GM23248 (cell line): ENCODE data around the gene CORIN. TPM values are rescaled to one million over a fixed set of nuclear protein-coding genes. Genes with fewer than 3 reads are reported as not detected.
A peak's percentile ranks its signal among the peaks of the same experiment; 100 is the strongest.

Source experiments
- DNase-seq: peaks from one replicate; pipeline ENCODE4 v3.0.0-alpha.2; 2015
- H2AFZ ChIP-seq: fragments of 200-600 bp; sonication (generic); 2 replicates; pipeline ENCODE4 v1.6.1; 2016; ENCODE audit warnings: antibody characterized with exemption
- H3F3A ChIP-seq: fragments of 200-600 bp; sonication (generic); 2 replicates; pipeline ENCODE4 v1.6.1; 2016; ENCODE audit warnings: mild to moderate bottlenecking, antibody characterized with exemption, mixed run types; ENCODE audit not compliant: insufficient read depth
- H3K27ac ChIP-seq: fragments of 200-600 bp; sonication (generic); 2 replicates; pipeline ENCODE4 v1.5.1; 2016; ENCODE audit warnings: mild to moderate bottlenecking
- H3K27me3 ChIP-seq: fragments of 200-600 bp; sonication (generic); replicated peaks from 2 replicates; pipeline ENCODE4 v1.6.1; 2016; ENCODE audit warnings: mild to moderate bottlenecking; ENCODE audit not compliant: insufficient read depth
- H3K36me3 ChIP-seq: fragments of 200-600 bp; sonication (generic); 2 replicates; pipeline ENCODE4 v1.6.1; 2016; ENCODE audit warnings: low read depth, mild to moderate bottlenecking
- H3K4me1 ChIP-seq: fragments of 200-600 bp; sonication (generic); 2 replicates; pipeline ENCODE4 v1.6.1; 2016; ENCODE audit warnings: mild to moderate bottlenecking; ENCODE audit not compliant: insufficient read depth
- H3K4me2 ChIP-seq: fragments of 200-600 bp; sonication (generic); one replicate; pipeline ENCODE4 v1.6.1; 2016; ENCODE audit warnings: mild to moderate bottlenecking; ENCODE audit not compliant: unreplicated experiment
- H3K4me3 ChIP-seq: fragments of 200-600 bp; sonication (generic); 2 replicates; pipeline ENCODE4 v1.5.1; 2016; ENCODE audit warnings: mild to moderate bottlenecking
- H3K79me2 ChIP-seq: fragments of 200-600 bp; sonication (generic); 2 replicates; pipeline ENCODE4 v1.6.1; 2016; ENCODE audit warnings: mild to moderate bottlenecking; ENCODE audit not compliant: insufficient read depth
- H3K9ac ChIP-seq: fragments of 200-600 bp; sonication (generic); 2 replicates; pipeline ENCODE4 v1.6.1; 2016; ENCODE audit warnings: mild to moderate bottlenecking
- H3K9me2 ChIP-seq: fragments of 200-600 bp; sonication (generic); 2 replicates; pipeline ENCODE4 v1.6.1; 2016; ENCODE audit warnings: mixed run types, mild to moderate bottlenecking, moderate library complexity; ENCODE audit not compliant: insufficient read depth
- H3K9me3 ChIP-seq: fragments of 200-600 bp; sonication (generic); one replicate; pipeline ENCODE4 v1.6.1; 2017; ENCODE audit warnings: low read depth
- H4K20me1 ChIP-seq: fragments of 200-600 bp; sonication (generic); 2 replicates; pipeline ENCODE4 v1.6.0; 2016; ENCODE audit not compliant: insufficient read depth
- EZH2 ChIP-seq: fragments of 200-600 bp; sonication (generic); IDR thresholded peaks from 2 replicates; pipeline ENCODE4 v1.6.1; 2018; ENCODE audit warnings: antibody characterized with exemption, mild to moderate bottlenecking; ENCODE audit not compliant: insufficient read depth, poor library complexity, severe bottlenecking
- EZH2phosphoT487 ChIP-seq: fragments of 200-600 bp; sonication (generic); IDR thresholded peaks from 2 replicates; pipeline ENCODE4 v1.6.1; 2018; ENCODE audit warnings: antibody characterized with exemption, moderate library complexity, mild to moderate bottlenecking, low read depth; ENCODE audit not compliant: insufficient read depth
- WGBS, 2 experiments: methylation state at CpG; one replicate each; pipeline ENCODE4 v1.1.6; 2015 to 2017; ENCODE audit warnings: low lambda C conversion rate in 2 of 2, low coverage in 1 of 2; ENCODE audit errors: missing lambda C conversion rate in 2 of 2; 5-methylcytosine and 5-hydroxymethylcytosine counted together
- in situ Hi-C: fragments of 300-500 bp; cut with MboI; formaldehyde crosslinking; loops from 2 replicates; pipeline ENCODE4 v1.15.0; 2020
- polyA plus RNA-seq: library from polyadenylated mRNA; unstranded; fragments of >200 nt; fragmentation: Nextera tagmentation; extraction: Ambion mirVana; gene quantifications from 2 replicates; pipeline ENCODE4 v1.2.1, GENCODE V29; 2016
- total RNA-seq: library from RNA; depleted of rRNA; stranded (reverse); fragments of >200 nt; shearing (Covaris generic); gene quantifications from 2 replicates; pipeline ENCODE4 v1.2.3, GENCODE V29; 2014

Gene CORIN
- total and polyA plus RNA-seq, 2 experiments from 2014 or later, result 0.70 to 0.86 TPM

- no peaks in the 10 kb centered on the region for H3K9me2 ChIP-seq
- H3K4me1 ChIP-seq, result no peaks in the 10 kb centered on the region
- WGBS, 2 experiments, result 82 to 85% methylated on average over 3 of the region's 3 CpGs
- no peaks in the 10 kb centered on the region for H3K27me3 ChIP-seq
- in situ Hi-C loops, result no loop called here
- no peaks in the 10 kb centered on the region for H4K20me1 ChIP-seq
- H3K4me3 ChIP-seq, result no peak overlapping the region
- no peak overlapping the region for H3K4me2 ChIP-seq
- H3K9ac ChIP-seq, result no peak overlapping the region
- no peak for DNase-seq
- H2AFZ ChIP-seq, result no peak overlapping the region
- no peaks in the 10 kb centered on the region for H3K9me3 ChIP-seq
- 0 out of 2 replicates have a peak, but pooled peaks cover under 1% of the 10 kb centered on the region for H3F3A ChIP-seq
- no peaks in the 10 kb centered on the region for H3K79me2 ChIP-seq
- H3K36me3 ChIP-seq, result peaks cover 63% of the 10 kb centered on the region
- TF ChIP-seq EZH2 (no peak), EZH2phosphoT487 (no peak)
- no peak overlapping the region for H3K27ac ChIP-seq
Observed at GRCh38 chr4:47876784-47877546, 39.1 kb upstream of the CORIN start.

GRCh38 chr4:47876310-47876709 is 38.4 kb upstream of the CORIN start:
- DNase-seq, result peak; percentile 29
- in situ Hi-C loops, result no loop called here
- H3K27ac ChIP-seq, result no peak overlapping the region
- H3F3A ChIP-seq, result no peaks in the 10 kb centered on the region
- TF ChIP-seq EZH2 (no peak), EZH2phosphoT487 (no peak)
- H3K36me3 ChIP-seq, result peaks cover 56% of the 10 kb centered on the region
- no peaks in the 10 kb centered on the region for H4K20me1 ChIP-seq
- H2AFZ ChIP-seq, result no peak overlapping the region
- no peak overlapping the region for H3K4me3 ChIP-seq
- no peak overlapping the region for H3K9ac ChIP-seq
- H3K4me1 ChIP-seq, result no peaks in the 10 kb centered on the region
- no peaks in the 10 kb centered on the region for H3K9me2 ChIP-seq
- H3K9me3 ChIP-seq, result no peaks in the 10 kb centered on the region
- no peaks in the 10 kb centered on the region for H3K27me3 ChIP-seq
- no peaks in the 10 kb centered on the region for H3K79me2 ChIP-seq
- H3K4me2 ChIP-seq, result no peak overlapping the region

GRCh38 chr4:47873877-47874541 is 36.1 kb upstream of the CORIN start:
- peaks cover 49% of the 10 kb centered on the region for H3K36me3 ChIP-seq

GRCh38 chr4:47863486-47863885 is 25.6 kb upstream of the CORIN start:
- TF ChIP-seq EZH2 (no peak), EZH2phosphoT487 (no peak)
- peak overlapping the region; percentile 18 for H3K4me2 ChIP-seq

More at GRCh38 chr4:47873877-47874541, 36.1 kb upstream of the CORIN start:
- H3K4me1 ChIP-seq, result no peaks in the 10 kb centered on the region
- H4K20me1 ChIP-seq, result no peaks in the 10 kb centered on the region
- H2AFZ ChIP-seq, result no peak overlapping the region
- H3F3A ChIP-seq, result no peaks in the 10 kb centered on the region
- H3K27ac ChIP-seq, result no peak overlapping the region
- WGBS, 2 experiments, result 98% methylated on average over 3 of the region's 3 CpGs
- H3K4me3 ChIP-seq, result no peak overlapping the region
- no peak for DNase-seq
- H3K4me2 ChIP-seq, result no peak overlapping the region
- H3K79me2 ChIP-seq, result no peaks in the 10 kb centered on the region
- H3K9ac ChIP-seq, result no peak overlapping the region
- H3K9me3 ChIP-seq, result no peaks in the 10 kb centered on the region
- TF ChIP-seq EZH2, result no peak
- no peak for TF ChIP-seq EZH2phosphoT487
- in situ Hi-C loops, result no loop called here
- H3K27me3 ChIP-seq, result no peaks in the 10 kb centered on the region
- H3K9me2 ChIP-seq, result no peaks in the 10 kb centered on the region

More at GRCh38 chr4:47863486-47863885, 25.6 kb upstream of the CORIN start:
- H2AFZ ChIP-seq, result no peak overlapping the region
- H3K4me3 ChIP-seq, result no peak overlapping the region
- DNase-seq, result peak; percentile 13
- no peaks in the 10 kb centered on the region for H3K9me3 ChIP-seq
- peak overlapping the region; percentile 54 for H3K27ac ChIP-seq
- H3K79me2 ChIP-seq, result 0 out of 2 replicates have a peak, but pooled peaks cover 3% of the 10 kb centered on the region
- H3K9me2 ChIP-seq, result no peaks in the 10 kb centered on the region
- WGBS, 2 experiments, result 82 to 83% methylated on average over 4 of the region's 4 CpGs
- H3K36me3 ChIP-seq, result no peaks in the 10 kb centered on the region
- H3K4me1 ChIP-seq, result peaks cover 28% of the 10 kb centered on the region
- in situ Hi-C loops, result no loop called here
- H3K9ac ChIP-seq, result no peak overlapping the region
- peaks cover 15% of the 10 kb centered on the region for H3F3A ChIP-seq
- H3K27me3 ChIP-seq, result no peaks in the 10 kb centered on the region
- no peaks in the 10 kb centered on the region for H4K20me1 ChIP-seq
